OCI-LY3 (cell line): ENCODE measurements around the gene TMEM163.

Source experiments
- H2AFZ ChIP-seq: fragments of 200-600, 300-600 bp; shearing (Covaris generic); 2 replicates; pipeline ENCODE4 v1.6.0; 2014; ENCODE audit warnings: antibody characterized with exemption, low read depth, low read length
- H3K27ac ChIP-seq: fragments of 200-600, 300-600 bp; sonication (generic); 2 replicates; pipeline ENCODE4 v1.5.1; 2014; ENCODE audit warnings: mild to moderate bottlenecking, low read length, moderate library complexity, mixed read lengths
- H3K27me3 ChIP-seq: fragments of 200-600, 300-600 bp; sonication (generic); 2 replicates; pipeline ENCODE4 v1.6.1; 2014; ENCODE audit warnings: low read depth, low read length, mixed read lengths
- H3K36me3 ChIP-seq: fragments of 200-600, 300-600 bp; sonication (generic); replicated peaks from 2 replicates; pipeline ENCODE3; 2014; ENCODE audit warnings: low read depth, low read length, mixed read lengths
- H3K4me1 ChIP-seq: fragments of 300-600, 200-600 bp; sonication (generic); 2 replicates; pipeline ENCODE4 v1.6.1; 2014; ENCODE audit warnings: low read length, mixed read lengths
- H3K4me2 ChIP-seq: fragments of 200-600, 300-600 bp; sonication (generic); 2 replicates; pipeline ENCODE4 v1.6.1; 2014; ENCODE audit warnings: low read length, mixed read lengths
- H3K4me3 ChIP-seq: fragments of 300-600, 200-600 bp; sonication (generic); 2 replicates; pipeline ENCODE4 v1.5.1; 2014; ENCODE audit warnings: antibody characterized with exemption, mild to moderate bottlenecking, low read length, moderate library complexity
- H3K79me2 ChIP-seq: fragments of 300-600, 200-600 bp; shearing (Covaris generic); 2 replicates; pipeline ENCODE4 v1.6.1; 2014; ENCODE audit warnings: mild to moderate bottlenecking, low read length, mixed read lengths
- H3K9ac ChIP-seq: fragments of 300-600, 200-600 bp; shearing (Covaris generic); 2 replicates; pipeline ENCODE4 v1.6.0; 2014; ENCODE audit warnings: mild to moderate bottlenecking, low read length, moderate library complexity
- H3K9me3 ChIP-seq: fragments of 200-600, 300-600 bp; shearing (Covaris generic); 2 replicates; pipeline ENCODE4 v1.6.1; 2014; ENCODE audit warnings: low read length, mixed read lengths; ENCODE audit not compliant: insufficient read depth
- H4K20me1 ChIP-seq: fragments of 200-600, 300-600 bp; sonication (generic); 2 replicates; pipeline ENCODE4 v1.6.1; 2016; ENCODE audit warnings: low read length, mixed read lengths; ENCODE audit not compliant: insufficient read depth
- CTCF ChIP-seq: fragments of 200-600, 300-600 bp; sonication (generic); IDR thresholded peaks from 2 replicates; pipeline ENCODE4 v1.5.1; 2014; ENCODE audit warnings: antibody characterized with exemption, low read length, low read depth
- EZH2phosphoT487 ChIP-seq: fragments of 200-600 bp; shearing (Covaris generic); IDR thresholded peaks from 2 replicates; pipeline ENCODE4 v1.6.1; 2018; ENCODE audit warnings: antibody characterized with exemption, mixed run types, low read depth

Gene TMEM163

GRCh38 chr2:134642938-134643337 is 75.9 kb downstream of the TMEM163 start:
- Histone ChIP-seq H2AFZ (no peak overlapping the region), H3K79me2 (peaks cover 57% of the 10 kb centered on the region), H4K20me1 (no peaks in the 10 kb centered on the region), H3K27ac (no peak overlapping the region), H3K27me3 (no peaks in the 10 kb centered on the region), H3K4me2 (peak overlapping the region; percentile 61), H3K4me3 (peak overlapping the region; percentile 49), H3K9me3 (no peaks in the 10 kb centered on the region), H3K4me1 (peaks cover 50% of the 10 kb centered on the region), H3K36me3 (peaks cover 3% of the 10 kb centered on the region), H3K9ac (peak overlapping the region; percentile 17; the same call in 1 of the 2 replicates)
- no peak for TF ChIP-seq EZH2phosphoT487
- TF ChIP-seq CTCF: no peak

GRCh38 chr2:134640494-134640893 is 78.3 kb downstream of the TMEM163 start:
- TF ChIP-seq CTCF: no peak
- no peak for TF ChIP-seq EZH2phosphoT487
- no peak overlapping the region for H2AFZ ChIP-seq
- H3K27ac ChIP-seq: no peak overlapping the region
- no peak overlapping the region for H3K4me3 ChIP-seq
- no peaks in the 10 kb centered on the region for H3K9me3 ChIP-seq
- H3K36me3 ChIP-seq: peaks cover 3% of the 10 kb centered on the region
- H3K4me2 ChIP-seq: peak overlapping the region; percentile 41
- no peaks in the 10 kb centered on the region for H3K27me3 ChIP-seq
- peaks cover 50% of the 10 kb centered on the region for H3K4me1 ChIP-seq
- peaks cover 63% of the 10 kb centered on the region for H3K79me2 ChIP-seq
- no peak overlapping the region; the same call in 1 of the 2 replicates for H3K9ac ChIP-seq
- H4K20me1 ChIP-seq: no peaks in the 10 kb centered on the region

- H2AFZ ChIP-seq: no peak overlapping the region
- H3K9me3 ChIP-seq: no peaks in the 10 kb centered on the region
- peak overlapping the region; percentile 9; the same call in 1 of the 2 replicates for H3K27ac ChIP-seq
- peaks cover 3% of the 10 kb centered on the region for H3K36me3 ChIP-seq
- no peak overlapping the region for H3K4me3 ChIP-seq
- H3K4me2 ChIP-seq: peak overlapping the region; percentile 37
- H3K9ac ChIP-seq: peak overlapping the region; percentile 15; the same call in 1 of the 2 replicates
- peaks cover 54% of the 10 kb centered on the region for H3K4me1 ChIP-seq
- TF ChIP-seq CTCF: no peak
- TF ChIP-seq EZH2phosphoT487: no peak
- peaks cover 68% of the 10 kb centered on the region for H3K79me2 ChIP-seq
- no peaks in the 10 kb centered on the region for H3K27me3 ChIP-seq
- no peaks in the 10 kb centered on the region for H4K20me1 ChIP-seq
Measured at GRCh38 chr2:134639265-134639664, 79.5 kb downstream of the TMEM163 start.

GRCh38 chr2:134636714-134637113 is 82.1 kb downstream of the TMEM163 start:
- Histone ChIP-seq H3K4me3 (no peak overlapping the region), H3K4me1 (peaks cover 36% of the 10 kb centered on the region), H3K9ac (no peak overlapping the region), H2AFZ (no peak overlapping the region), H3K27me3 (no peaks in the 10 kb centered on the region), H4K20me1 (no peaks in the 10 kb centered on the region), H3K27ac (no peak overlapping the region), H3K36me3 (peaks cover 3% of the 10 kb centered on the region), H3K79me2 (peaks cover 65% of the 10 kb centered on the region), H3K9me3 (no peaks in the 10 kb centered on the region), H3K4me2 (no peak overlapping the region)
- TF ChIP-seq CTCF: no peak
- no peak for TF ChIP-seq EZH2phosphoT487
